Fibroblast of lung (primary cell): Measurements from ENCODE around the gene NMNAT2. TPM values are rescaled to one million over a fixed set of nuclear protein-coding genes. Genes with fewer than 3 reads are reported as not detected.
"Not testable (repeated sequence)": the region's sequence is repeated elsewhere in the genome, so short reads cannot be mapped to it uniquely, and the experiment has no call there.

Experiments used
- DNase-seq, 2 donors: peaks; one replicate each; pipeline versions ENCODE4 v3.0.0 to v3.0.0-alpha.2; 2010; ENCODE audit warnings: low read depth in 2 of 2
- H2AFZ ChIP-seq: 2 replicates; pipeline ENCODE4 v1.5.1; 2012; ENCODE audit warnings: low read length, control low read depth, inconsistent platforms
- H3K27ac ChIP-seq: 2 replicates; pipeline ENCODE4 v1.5.1; 2011; ENCODE audit warnings: low read length, control low read depth; ENCODE audit not compliant: insufficient read depth
- H3K27me3 ChIP-seq: 2 replicates; pipeline ENCODE4 v1.5.1; 2011; ENCODE audit warnings: mild to moderate bottlenecking, low read length; ENCODE audit not compliant: control insufficient read depth, insufficient read depth
- H3K36me3 ChIP-seq: 2 replicates; pipeline ENCODE4 v1.5.1; 2011; ENCODE audit warnings: low read length; ENCODE audit not compliant: control insufficient read depth, insufficient read depth
- H3K4me1 ChIP-seq: 2 replicates; pipeline ENCODE4 v1.5.1; 2011; ENCODE audit warnings: low read length; ENCODE audit not compliant: control insufficient read depth, insufficient read depth; ENCODE audit errors: extremely low read depth
- H3K4me2 ChIP-seq: 2 replicates; pipeline ENCODE4 v1.5.1; 2011; ENCODE audit warnings: low read length, control low read depth; ENCODE audit not compliant: insufficient read depth; ENCODE audit errors: extremely low read depth
- H3K4me3 ChIP-seq, 4 experiments: fragments of 200-600 bp in 1 of 4; sonication (generic) in 1 of 4; replicated peaks in 1 of 4; 2 replicates each; pipeline ENCODE4 v1.5.1; 2011 to 2016; ENCODE audit warnings: low read length in 4 of 4, low read depth in 3 of 4, mild to moderate bottlenecking in 3 of 4, control low read depth in 2 of 4, inconsistent platforms in 1 of 4, mixed read lengths in 1 of 4; ENCODE audit not compliant: insufficient read depth in 1 of 4; ENCODE audit errors: control extremely low read depth in 1 of 4
- H3K79me2 ChIP-seq: 2 replicates; pipeline ENCODE4 v1.5.1; 2012; ENCODE audit warnings: mild to moderate bottlenecking, low read length, inconsistent platforms; ENCODE audit not compliant: control insufficient read depth, insufficient read depth
- H3K9ac ChIP-seq: 2 replicates; pipeline ENCODE4 v1.5.1; 2011; ENCODE audit warnings: mild to moderate bottlenecking, low read length, control low read depth; ENCODE audit not compliant: insufficient read depth
- H3K9me3 ChIP-seq: 2 replicates; pipeline ENCODE4 v1.5.1; 2012; ENCODE audit warnings: low read depth, low read length; ENCODE audit not compliant: control insufficient read depth, insufficient read depth
- H4K20me1 ChIP-seq: 2 replicates; pipeline ENCODE4 v1.5.1; 2011; ENCODE audit warnings: low read length; ENCODE audit not compliant: control insufficient read depth, insufficient read depth; ENCODE audit errors: extremely low read depth
- CTCF ChIP-seq, 2 donors: IDR thresholded peaks in 1 of 2; conservative IDR thresholded peaks in 1 of 2; 1 replicate in 1 of 2; 2 replicates in 1 of 2; pipeline ENCODE4 v1.5.1; 2011 to 2012; ENCODE audit warnings: low read length in 2 of 2, control low read depth in 1 of 2, inconsistent platforms in 1 of 2, low read depth in 1 of 2, mild to moderate bottlenecking in 1 of 2
- EZH2 ChIP-seq: IDR thresholded peaks from 2 replicates; pipeline ENCODE4 v1.5.1; 2012; ENCODE audit warnings: low read length, control low read depth, mild to moderate bottlenecking; ENCODE audit errors: missing control alignments
- polyA plus RNA-seq, 2 donors: library from polyadenylated mRNA; depleted of rRNA in 1 of 2; stranded (reverse) in 1 of 2; unstranded in 1 of 2; fragments of >200 nt; gene quantifications; 2 replicates each; pipeline ENCODE4 v1.2.1, GENCODE V29; 2011 to 2012; ENCODE audit warnings: missing spikeins in 1 of 2
- total RNA-seq: library from RNA; depleted of rRNA; stranded (reverse); fragments of >200 nt; gene quantifications from 2 replicates; pipeline ENCODE4 v1.2.1, GENCODE V29; 2014

Gene NMNAT2
- total and polyA plus RNA-seq, 2 donors (not counting 1 experiment from before 2014, with no cell fraction given), result under 0.01 to 0.61 TPM

GRCh38 chr1:183403498-183403897 lies 14.7 kb downstream of the NMNAT2 start:
- no peaks in the 10 kb centered on the region for H3K9me3 ChIP-seq
- H3K79me2 ChIP-seq, result no peaks in the 10 kb centered on the region
- H3K36me3 ChIP-seq, result no peaks in the 10 kb centered on the region
- H3K4me1 ChIP-seq, result no peaks in the 10 kb centered on the region
- peaks cover 5% of the 10 kb centered on the region for H3K27me3 ChIP-seq
- no peak overlapping the region for H3K27ac ChIP-seq
- no peak overlapping the region for H2AFZ ChIP-seq
- DNase-seq, result no peak
- H4K20me1 ChIP-seq, result no peaks in the 10 kb centered on the region
- TF ChIP-seq CTCF (conservative IDR thresholded peaks at IDR 0.05 in 1 of 2, IDR thresholded peaks at IDR 0.05 in 1 of 2; ENCODE audit: low read depth in 1 of 2, low read length in 2 of 2) (no peak), EZH2 (no peak)
- no peak overlapping the region for H3K9ac ChIP-seq
- no peak overlapping the region for H3K4me3 ChIP-seq
- H3K4me2 ChIP-seq, result no peak overlapping the region

- not testable (repeated sequence) for H3K36me3 ChIP-seq, DNase-seq
Observed at GRCh38 chr1:183401565-183401964, 16.6 kb downstream of the NMNAT2 start.

GRCh38 chr1:183394435-183394834 lies 23.7 kb downstream of the NMNAT2 start:
- Histone ChIP-seq H3K27ac (no peak overlapping the region), H3K9me3 (no peaks in the 10 kb centered on the region), H3K36me3 (no peaks in the 10 kb centered on the region), H3K4me2 (no peak overlapping the region), H3K4me3 (no peak overlapping the region), H4K20me1 (no peaks in the 10 kb centered on the region), H3K4me1 (no peaks in the 10 kb centered on the region), H3K79me2 (no peaks in the 10 kb centered on the region), H3K27me3 (peaks cover 18% of the 10 kb centered on the region), H3K9ac (no peak overlapping the region), H2AFZ (no peak overlapping the region)
- DNase-seq, result no peak
- TF ChIP-seq EZH2 (no peak), CTCF (conservative IDR thresholded peaks at IDR 0.05 in 1 of 2, IDR thresholded peaks at IDR 0.05 in 1 of 2; ENCODE audit: low read depth in 1 of 2, low read length in 2 of 2) (no peak)

More at GRCh38 chr1:183401565-183401964, 16.6 kb downstream of the NMNAT2 start:
- not testable (repeated sequence) for H3K27ac ChIP-seq, H3K9me3 ChIP-seq, H3K4me1 ChIP-seq, H3K9ac ChIP-seq, H4K20me1 ChIP-seq, H3K4me2 ChIP-seq, H3K79me2 ChIP-seq, H3K27me3 ChIP-seq, H2AFZ ChIP-seq, H3K4me3 ChIP-seq
